ENCODE results near the gene NACC2.
"Not testable (repeated sequence)": the region's sequence is repeated elsewhere in the genome, so short reads cannot be mapped to it uniquely, and the experiment has no call there.

The NACC2 gene

GRCh38 chr9:135975834-135976233 lies 119.3 kb downstream of the NACC2 start:
- Histone ChIP-seq H3K4me3 (ENCODE audit: low read depth in 1 of 2, low read length in 2 of 2) (no peak overlapping the region), H3K4me1 (ENCODE audit: control insufficient read depth in 1 of 2, insufficient read depth in 2 of 2, low read length in 2 of 2) (no peaks in the 10 kb centered on the region), H3K9me3 (ENCODE audit: control insufficient read depth in 1 of 2, low read length in 2 of 2) (no peaks in the 10 kb centered on the region), H3K27ac (ENCODE audit: low read length) (no peak overlapping the region), H3K27me3 (ENCODE audit: low read depth, low read length) (no peaks in the 10 kb centered on the region), H3K36me3 (ENCODE audit: control insufficient read depth in 1 of 2, insufficient read depth in 2 of 2, low read length in 2 of 2) (no peaks in the 10 kb centered on the region)

GRCh38 chr9:135974220-135974573 lies 120.9 kb downstream of the NACC2 start:
- H3K27ac ChIP-seq (ENCODE audit: low read length): no peak overlapping the region
- peaks cover 0 to 1% of the 10 kb centered on the region in 2 donors for H3K4me1 ChIP-seq (ENCODE audit: control insufficient read depth in 1 of 2, insufficient read depth in 2 of 2, low read length in 2 of 2)
- no peaks in the 10 kb centered on the region for H3K27me3 ChIP-seq (ENCODE audit: low read depth, low read length)
- no peaks in the 10 kb centered on the region for H3K36me3 ChIP-seq (ENCODE audit: control insufficient read depth in 1 of 2, insufficient read depth in 2 of 2, low read length in 2 of 2)
- H3K4me3 ChIP-seq (ENCODE audit: low read depth in 1 of 2, low read length in 2 of 2): no peak overlapping the region
- H3K9me3 ChIP-seq (ENCODE audit: control insufficient read depth in 1 of 2, low read length in 2 of 2): no peaks in the 10 kb centered on the region

GRCh38 chr9:135973277-135974219 lies 121.5 kb downstream of the NACC2 start:
- Histone ChIP-seq H3K4me1 (ENCODE audit: control insufficient read depth in 1 of 2, insufficient read depth in 2 of 2, low read length in 2 of 2) (peaks cover 0 to 8% of the 10 kb centered on the region in 2 donors), H3K36me3 (ENCODE audit: control insufficient read depth in 1 of 2, insufficient read depth in 2 of 2, low read length in 2 of 2) (no peaks in the 10 kb centered on the region), H3K27ac (ENCODE audit: low read length) (no peak overlapping the region), H3K27me3 (ENCODE audit: low read depth, low read length) (no peaks in the 10 kb centered on the region), H3K9me3 (ENCODE audit: control insufficient read depth in 1 of 2, low read length in 2 of 2) (no peaks in the 10 kb centered on the region), H3K4me3 (ENCODE audit: low read depth in 1 of 2, low read length in 2 of 2) (no peak overlapping the region)

GRCh38 chr9:135971892-135972291 lies 123.2 kb downstream of the NACC2 start:
- H3K27me3 ChIP-seq (ENCODE audit: low read depth, low read length): no peaks in the 10 kb centered on the region
- no peaks in the 10 kb centered on the region for H3K36me3 ChIP-seq (ENCODE audit: control insufficient read depth in 1 of 2, insufficient read depth in 2 of 2, low read length in 2 of 2)
- no peak overlapping the region for H3K27ac ChIP-seq (ENCODE audit: low read length)
- H3K4me3 ChIP-seq (ENCODE audit: low read depth in 1 of 2, low read length in 2 of 2): no peak overlapping the region
- peaks cover 3 to 21% of the 10 kb centered on the region in 2 donors for H3K4me1 ChIP-seq (ENCODE audit: control insufficient read depth in 1 of 2, insufficient read depth in 2 of 2, low read length in 2 of 2)
- no peaks in the 10 kb centered on the region for H3K9me3 ChIP-seq (ENCODE audit: control insufficient read depth in 1 of 2, low read length in 2 of 2)

GRCh38 chr9:135971111-135971766 lies 123.8 kb downstream of the NACC2 start:
- no peak overlapping the region for H3K4me3 ChIP-seq (ENCODE audit: low read depth in 1 of 2, low read length in 2 of 2)
- H3K4me1 ChIP-seq (ENCODE audit: control insufficient read depth in 1 of 2, insufficient read depth in 2 of 2, low read length in 2 of 2): peaks cover 3 to 21% of the 10 kb centered on the region in 2 donors
- no peaks in the 10 kb centered on the region for H3K36me3 ChIP-seq (ENCODE audit: control insufficient read depth in 1 of 2, insufficient read depth in 2 of 2, low read length in 2 of 2)
- H3K9me3 ChIP-seq (ENCODE audit: control insufficient read depth in 1 of 2, low read length in 2 of 2): no peaks in the 10 kb centered on the region
- no peak overlapping the region for H3K27ac ChIP-seq (ENCODE audit: low read length)
- H3K27me3 ChIP-seq (ENCODE audit: low read depth, low read length): no peaks in the 10 kb centered on the region

GRCh38 chr9:135970128-135970815 lies 124.8 kb downstream of the NACC2 start:
- Histone ChIP-seq H3K27me3 (ENCODE audit: low read depth, low read length) (no peaks in the 10 kb centered on the region), H3K36me3 (ENCODE audit: control insufficient read depth in 1 of 2, insufficient read depth in 2 of 2, low read length in 2 of 2) (no peaks in the 10 kb centered on the region), H3K27ac (ENCODE audit: low read length) (no peak overlapping the region), H3K9me3 (ENCODE audit: control insufficient read depth in 1 of 2, low read length in 2 of 2) (no peaks in the 10 kb centered on the region), H3K4me3 (ENCODE audit: low read depth in 1 of 2, low read length in 2 of 2) (no peak overlapping the region), H3K4me1 (ENCODE audit: control insufficient read depth in 1 of 2, insufficient read depth in 2 of 2, low read length in 2 of 2) (peaks cover 3 to 21% of the 10 kb centered on the region in 2 donors)

GRCh38 chr9:135969064-135969683 lies 125.9 kb downstream of the NACC2 start:
- Histone ChIP-seq H3K4me1 (ENCODE audit: control insufficient read depth in 1 of 2, insufficient read depth in 2 of 2, low read length in 2 of 2) (peaks cover 3 to 21% of the 10 kb centered on the region in 2 donors), H3K9me3 (ENCODE audit: control insufficient read depth in 1 of 2, low read length in 2 of 2) (no peaks in the 10 kb centered on the region), H3K4me3 (ENCODE audit: low read depth in 1 of 2, low read length in 2 of 2) (no peak overlapping the region), H3K27ac (ENCODE audit: low read length) (no peak overlapping the region), H3K27me3 (ENCODE audit: low read depth, low read length) (no peaks in the 10 kb centered on the region), H3K36me3 (ENCODE audit: control insufficient read depth in 1 of 2, insufficient read depth in 2 of 2, low read length in 2 of 2) (no peaks in the 10 kb centered on the region)

GRCh38 chr9:135968601-135969000 lies 126.5 kb downstream of the NACC2 start:
- no peaks in the 10 kb centered on the region for H3K36me3 ChIP-seq (ENCODE audit: control insufficient read depth in 1 of 2, insufficient read depth in 2 of 2, low read length in 2 of 2)
- no peaks in the 10 kb centered on the region for H3K9me3 ChIP-seq (ENCODE audit: control insufficient read depth in 1 of 2, low read length in 2 of 2)
- no peaks in the 10 kb centered on the region for H3K27me3 ChIP-seq (ENCODE audit: low read depth, low read length)
- H3K27ac ChIP-seq (ENCODE audit: low read length): no peak overlapping the region
- H3K4me1 ChIP-seq (ENCODE audit: control insufficient read depth in 1 of 2, insufficient read depth in 2 of 2, low read length in 2 of 2): peaks cover 3 to 21% of the 10 kb centered on the region in 2 donors
- H3K4me3 ChIP-seq (ENCODE audit: low read depth in 1 of 2, low read length in 2 of 2): no peak overlapping the region

GRCh38 chr9:135968083-135968476 lies 127.0 kb downstream of the NACC2 start:
- Histone ChIP-seq H3K27ac (ENCODE audit: low read length) (no peak overlapping the region), H3K27me3 (ENCODE audit: low read depth, low read length) (no peaks in the 10 kb centered on the region)

GRCh38 chr9:135966916-135967260 lies 128.2 kb downstream of the NACC2 start:
- H3K27ac ChIP-seq (ENCODE audit: low read length): not testable (repeated sequence)

More at GRCh38 chr9:135968083-135968476, 127.0 kb downstream of the NACC2 start:
- Histone ChIP-seq H3K4me3 (ENCODE audit: low read depth in 1 of 2, low read length in 2 of 2) (no peak overlapping the region), H3K4me1 (ENCODE audit: control insufficient read depth in 1 of 2, insufficient read depth in 2 of 2, low read length in 2 of 2) (peaks cover 3 to 21% of the 10 kb centered on the region in 2 donors), H3K9me3 (ENCODE audit: control insufficient read depth in 1 of 2, low read length in 2 of 2) (no peaks in the 10 kb centered on the region), H3K36me3 (ENCODE audit: control insufficient read depth in 1 of 2, insufficient read depth in 2 of 2, low read length in 2 of 2) (no peaks in the 10 kb centered on the region)

More at GRCh38 chr9:135966916-135967260, 128.2 kb downstream of the NACC2 start:
- H3K4me1 ChIP-seq (ENCODE audit: control insufficient read depth in 1 of 2, insufficient read depth in 2 of 2, low read length in 2 of 2): peaks cover 3 to 21% of the 10 kb centered on the region in 2 donors
- not testable (repeated sequence) for H3K36me3 ChIP-seq (ENCODE audit: control insufficient read depth in 1 of 2, insufficient read depth in 2 of 2, low read length in 2 of 2); H3K4me3 ChIP-seq (ENCODE audit: low read depth in 1 of 2, low read length in 2 of 2); H3K9me3 ChIP-seq (ENCODE audit: control insufficient read depth in 1 of 2, low read length in 2 of 2); H3K27me3 ChIP-seq (ENCODE audit: low read depth, low read length)

Measured in muscle layer of duodenum (tissue), 2 donors.